Gastrocnemius medialis (tissue), 4 donors: ENCODE data around the gene TRAK1.

Source experiments
- CTCF ChIP-seq, 5 experiments: fragments of 450-650 bp in 3 of 5; fragments of 200-600 bp in 2 of 5; sonication (generic) in 2 of 5; IDR thresholded peaks in 4 of 5; conservative IDR thresholded peaks in 1 of 5; 1 replicate in 4 of 5; 2 replicates in 1 of 5; pipeline ENCODE4 v1.5.1; 2016 to 2019; ENCODE audit warnings: antibody characterized with exemption in 5 of 5, mild to moderate bottlenecking in 3 of 5, moderate library complexity in 3 of 5
- POLR2A ChIP-seq, 2 donors: fragments of 450-650 bp; IDR thresholded peaks; one replicate each; pipeline ENCODE4 v1.6.1; 2017; ENCODE audit warnings: antibody characterized with exemption in 2 of 2, mild to moderate bottlenecking in 2 of 2, moderate library complexity in 2 of 2

DNA sequence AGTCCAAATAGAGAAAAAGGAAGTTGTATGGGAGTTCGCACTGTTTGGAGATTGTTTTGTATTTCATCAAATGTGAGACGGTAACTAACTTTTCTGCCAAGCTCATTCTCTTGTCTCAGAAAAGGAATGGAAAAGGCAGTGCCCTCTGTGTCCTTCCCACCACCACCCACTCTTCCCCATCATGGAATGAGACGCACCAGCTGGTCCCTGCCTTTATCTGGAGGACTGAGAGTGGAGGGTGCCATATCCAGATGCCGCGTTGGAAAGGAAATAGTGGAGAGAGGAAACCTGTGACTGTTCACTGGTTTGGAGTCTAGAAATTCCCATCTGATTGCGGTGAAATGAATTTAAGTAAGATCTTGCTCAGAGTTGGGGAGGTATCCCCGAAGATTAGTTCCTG lies 178.5 kb downstream of the TRAK1 start:
- TF ChIP-seq CTCF (IDR thresholded peaks at IDR 0.05 in 4 of 5, conservative IDR thresholded peaks at IDR 0.05 in 1 of 5) (no peak), POLR2A (IDR thresholded peaks at IDR 0.05) (no peak)
